H9 (cell line): ENCODE data around the gene TRIL. TPM values are rescaled to one million over a fixed set of nuclear protein-coding genes. Genes with fewer than 3 reads are reported as not detected.

Experiments
- DNase-seq: peaks from one replicate; pipeline ENCODE4 v3.0.0-alpha.2; 2017
- H2AFZ ChIP-seq: one replicate; pipeline ENCODE4 v1.6.1; 2013; ENCODE audit warnings: mild to moderate bottlenecking, low read length, control low read depth, moderate library complexity
- H2AK5ac ChIP-seq: 2 replicates; pipeline ENCODE4 v1.6.1; 2013; ENCODE audit warnings: low read length, control low read depth, mixed read lengths; ENCODE audit not compliant: insufficient read length
- H2BK120ac ChIP-seq: one replicate; pipeline ENCODE4 v1.6.1; 2013; ENCODE audit warnings: low read depth, mild to moderate bottlenecking, low read length, control low read depth, inconsistent platforms; ENCODE audit not compliant: poor library complexity, severe bottlenecking
- H2BK12ac ChIP-seq: 2 replicates; pipeline ENCODE4 v1.6.1; 2013; ENCODE audit warnings: low read length, control low read depth, mixed read lengths, low read depth; ENCODE audit not compliant: insufficient read length
- H2BK15ac ChIP-seq: 2 replicates; pipeline ENCODE4 v1.6.1; 2013; ENCODE audit warnings: low read depth, low read length, control low read depth
- H2BK20ac ChIP-seq: one replicate; pipeline ENCODE4 v1.6.1; 2013; ENCODE audit warnings: low read depth, mild to moderate bottlenecking, low read length, control low read depth, inconsistent platforms; ENCODE audit not compliant: poor library complexity, severe bottlenecking
- H2BK5ac ChIP-seq: 2 replicates; pipeline ENCODE4 v1.6.1; 2013; ENCODE audit warnings: low read length, control low read depth, mixed read lengths; ENCODE audit not compliant: insufficient read length
- H3K14ac ChIP-seq: 2 replicates; pipeline ENCODE4 v1.6.1; 2013; ENCODE audit warnings: low read length, control low read depth; ENCODE audit not compliant: insufficient read depth
- H3K18ac ChIP-seq: 2 replicates; pipeline ENCODE4 v1.6.1; 2013; ENCODE audit warnings: low read depth, mild to moderate bottlenecking, mixed read lengths, low read length, control low read depth; ENCODE audit not compliant: insufficient read length
- H3K23ac ChIP-seq: 2 replicates; pipeline ENCODE4 v1.6.1; 2013; ENCODE audit warnings: low read length, control low read depth, mixed read lengths, low read depth; ENCODE audit not compliant: insufficient read length
- H3K23me2 ChIP-seq: 2 replicates; pipeline ENCODE4 v1.6.1; 2013; ENCODE audit warnings: low read depth, mild to moderate bottlenecking, mixed read lengths, low read length, control low read depth; ENCODE audit not compliant: insufficient read length, poor library complexity, severe bottlenecking
- H3K27ac ChIP-seq: 2 replicates; pipeline ENCODE4 v1.5.1; 2013; ENCODE audit warnings: low read length, control low read depth, mixed read lengths, low read depth; ENCODE audit not compliant: insufficient read length
- H3K27me3 ChIP-seq: 2 replicates; pipeline ENCODE4 v1.6.1; 2013; ENCODE audit warnings: low read length, control low read depth, inconsistent platforms; ENCODE audit not compliant: insufficient read depth
- H3K4ac ChIP-seq: 2 replicates; pipeline ENCODE4 v1.6.1; 2013; ENCODE audit warnings: low read depth, mild to moderate bottlenecking, control low read depth, inconsistent platforms, low read length, moderate library complexity
- H3K4me1 ChIP-seq: 2 replicates; pipeline ENCODE4 v1.6.1; 2013; ENCODE audit warnings: low read length, control low read depth, inconsistent platforms; ENCODE audit not compliant: insufficient read depth
- H3K4me2 ChIP-seq: 2 replicates; pipeline ENCODE4 v1.6.1; 2013; ENCODE audit warnings: low read length, control low read depth, mixed read lengths; ENCODE audit not compliant: insufficient read length, insufficient read depth
- H3K56ac ChIP-seq: 2 replicates; pipeline ENCODE4 v1.6.1; 2013; ENCODE audit warnings: low read depth, mild to moderate bottlenecking, mixed read lengths, low read length, control low read depth; ENCODE audit not compliant: insufficient read length
- H3K79me1 ChIP-seq: 2 replicates; pipeline ENCODE4 v1.6.1; 2013; ENCODE audit warnings: low read depth, mild to moderate bottlenecking, moderate library complexity, low read length, control low read depth, inconsistent platforms; ENCODE audit not compliant: insufficient read depth, poor library complexity, severe bottlenecking
- H3K79me2 ChIP-seq: 2 replicates; pipeline ENCODE4 v1.6.1; 2013; ENCODE audit warnings: low read length, control low read depth, inconsistent platforms; ENCODE audit not compliant: insufficient read depth
- H3K9ac ChIP-seq: 2 replicates; pipeline ENCODE4 v1.6.1; 2013; ENCODE audit warnings: low read length, control low read depth, mixed read lengths; ENCODE audit not compliant: insufficient read length; ENCODE audit errors: extremely low read depth
- H3K9me3 ChIP-seq: one replicate; pipeline ENCODE4 v1.6.1; 2013; ENCODE audit warnings: low read depth, low read length, inconsistent platforms; ENCODE audit not compliant: control insufficient read depth
- H3T11ph ChIP-seq: one replicate; pipeline ENCODE4 v1.6.1; 2013; ENCODE audit warnings: mild to moderate bottlenecking, low read length, control low read depth, inconsistent platforms
- H4K20me1 ChIP-seq: one replicate; pipeline ENCODE4 v1.6.1; 2013; ENCODE audit not compliant: control insufficient read depth, insufficient read length, insufficient read depth
- H4K5ac ChIP-seq: 2 replicates; pipeline ENCODE4 v1.6.1; 2013; ENCODE audit warnings: low read depth, mild to moderate bottlenecking, mixed read lengths, low read length, control low read depth; ENCODE audit not compliant: insufficient read length
- H4K8ac ChIP-seq: replicated peaks from 2 replicates; pipeline ENCODE4 v1.6.1; 2013; ENCODE audit warnings: low read length, control low read depth, mixed read lengths, low read depth; ENCODE audit not compliant: insufficient read length
- H4K91ac ChIP-seq: 2 replicates; pipeline ENCODE4 v1.6.1; 2013; ENCODE audit warnings: low read depth, mild to moderate bottlenecking, moderate library complexity, mixed read lengths, low read length, control low read depth; ENCODE audit not compliant: insufficient read length
- H3K27ac Mint-ChIP-seq, 3 experiments: 2 replicates in 2 of 3; 3 replicates in 1 of 3; pipeline ENCODE4 v1.8.0; 2020 to 2021; ENCODE audit warnings: mixed read lengths in 3 of 3, mild to moderate bottlenecking in 1 of 3, moderate library complexity in 1 of 3
- H3K27me3 Mint-ChIP-seq: 2 replicates; pipeline ENCODE4 v1.8.0; 2021; ENCODE audit warnings: low read depth, mild to moderate bottlenecking, moderate library complexity, mixed read lengths
- H3K36me3 Mint-ChIP-seq, 3 experiments: 2 replicates in 2 of 3; 3 replicates in 1 of 3; pipeline ENCODE4 v1.8.0; 2020 to 2021; ENCODE audit warnings: low read depth in 3 of 3, mixed read lengths in 3 of 3; ENCODE audit not compliant: insufficient read depth in 1 of 3
- H3K4me1 Mint-ChIP-seq, 2 experiments: 2 replicates each; pipeline ENCODE4 v1.8.0; 2020; ENCODE audit warnings: mixed read lengths in 2 of 2
- H3K4me3 Mint-ChIP-seq, 2 experiments: 2 replicates in 1 of 2; 3 replicates in 1 of 2; pipeline ENCODE4 v1.8.0; 2020 to 2021; ENCODE audit warnings: mild to moderate bottlenecking in 2 of 2, mixed read lengths in 2 of 2, moderate library complexity in 1 of 2
- H3K9me3 Mint-ChIP-seq, 2 experiments: 2 replicates in 1 of 2; 3 replicates in 1 of 2; pipeline ENCODE4 v1.8.0; 2020; ENCODE audit warnings: mild to moderate bottlenecking in 2 of 2, mixed read lengths in 2 of 2, moderate library complexity in 1 of 2
- CTCF ChIP-seq: fragments of 200-600 bp; sonication (generic); conservative IDR thresholded peaks from 3 replicates; pipeline ENCODE4 v1.8.0; 2021; ENCODE audit warnings: antibody characterized with exemption, mild to moderate bottlenecking
- WGBS: extraction: QIAGEN DNeasy Blood & Tissue Kit; methylation state at CpG from one replicate; pipeline ENCODE4 v1.1.7; 2013; ENCODE audit warnings: missing lambda C conversion rate, low lambda C conversion rate, mixed read lengths; ENCODE audit not compliant: insufficient read length; ENCODE audit errors: extremely low coverage; 5-methylcytosine and 5-hydroxymethylcytosine counted together
- total RNA-seq: library from RNA; stranded (reverse); gene quantifications from 2 replicates; pipeline ENCODE4 v1.2.1, GENCODE V29; 2021

The TRIL gene
- total RNA-seq, 1 experiment from 2014 or later, result 3.1 TPM

- Mint-ChIP-seq H3K4me3 (peak overlapping the region; percentile 66 to 82), H3K9me3 (peaks cover 0 to 7% of the 10 kb centered on the region in 2 experiments; a peak in 1 of 5 replicates), H3K27me3 (peaks cover 60% of the 10 kb centered on the region), H3K27ac (no peak overlapping the region), H3K4me1 (peaks cover 22 to 25% of the 10 kb centered on the region in 2 experiments), H3K36me3 (peaks cover 0 to 6% (median 2%) of the 10 kb centered on the region in 3 experiments; a peak in 4 of 7 replicates)
- H4K20me1 ChIP-seq, result no peaks in the 10 kb centered on the region
- no peak overlapping the region for H2BK15ac ChIP-seq
- H2BK5ac ChIP-seq, result no peak overlapping the region
- no peak overlapping the region for H2AK5ac ChIP-seq
- no peaks in the 10 kb centered on the region for H3K9me3 ChIP-seq
- no peaks in the 10 kb centered on the region for H3K79me2 ChIP-seq
- H4K91ac ChIP-seq, result no peak overlapping the region
- H3K23ac ChIP-seq, result no peak overlapping the region
- H3K18ac ChIP-seq, result no peak overlapping the region
- no peak overlapping the region for H3K56ac ChIP-seq
- no peaks in the 10 kb centered on the region for H3K79me1 ChIP-seq
- H3K27ac ChIP-seq, result no peak overlapping the region
- no peak overlapping the region for H2BK120ac ChIP-seq
- H3K27me3 ChIP-seq, result peaks cover 11% of the 10 kb centered on the region; the same call in 1 of the 2 replicates
- no peak overlapping the region for H3K4ac ChIP-seq
- peaks cover 35% of the 10 kb centered on the region for H3K23me2 ChIP-seq
- no peak overlapping the region for H4K8ac ChIP-seq
- whole genome bisulfite sequencing, result no CpG with 5 or more reads among the region's 39 CpGs
- no peak overlapping the region for H4K5ac ChIP-seq
- H2AFZ ChIP-seq, result no peak overlapping the region
- H3K4me2 ChIP-seq, result peak overlapping the region; percentile 53
- H3K14ac ChIP-seq, result no peak overlapping the region
- TF ChIP-seq CTCF, result peak; percentile 71
- H2BK12ac ChIP-seq, result no peak overlapping the region
- peak; percentile 91 for DNase-seq
- peaks cover 2% of the 10 kb centered on the region; the same call in 1 of the 2 replicates for H3K4me1 ChIP-seq
- H3K9ac ChIP-seq, result no peak overlapping the region
- no peak overlapping the region for H2BK20ac ChIP-seq
- H3T11ph ChIP-seq, result no peak overlapping the region
These were observed 1.5 kb downstream of the TRIL start for GRCh38 chr7:28956608-28957063.
